CD14-positive monocyte (primary cell): ENCODE results near the gene C9. TPM values are rescaled to one million over a fixed set of nuclear protein-coding genes. Genes with fewer than 3 reads are reported as not detected.

Experiments used
- DNase-seq, 3 donors: peaks; one replicate each; pipeline ENCODE4 v3.0.0-alpha.2; 2011 to 2022
- H2AFZ ChIP-seq: 2 replicates; pipeline ENCODE4 v1.6.0; 2012; ENCODE audit warnings: mild to moderate bottlenecking, low read depth, low read length, inconsistent platforms; ENCODE audit not compliant: insufficient read depth, poor library complexity, severe bottlenecking
- H3K27ac ChIP-seq, 2 donors: 1 replicate in 1 of 2; 2 replicates in 1 of 2; pipeline ENCODE4 v1.5.1; 2012 to 2013; ENCODE audit warnings: low read length in 2 of 2, control low read depth in 1 of 2, inconsistent platforms in 1 of 2, low read depth in 1 of 2, mild to moderate bottlenecking in 1 of 2
- H3K27me3 ChIP-seq, 2 donors: one replicate each; pipeline versions ENCODE4 v1.6.0 to v1.6.1; 2011 to 2013; ENCODE audit warnings: low read length in 2 of 2; ENCODE audit not compliant: control insufficient read depth in 2 of 2, insufficient read depth in 2 of 2
- H3K36me3 ChIP-seq, 2 donors: replicated peaks in 1 of 2; 1 replicate in 1 of 2; 2 replicates in 1 of 2; pipeline versions ENCODE4 v1.5.1 to v1.6.1; 2012 to 2013; ENCODE audit warnings: low read length in 2 of 2, control low read depth in 1 of 2, inconsistent platforms in 1 of 2, mild to moderate bottlenecking in 1 of 2; ENCODE audit not compliant: insufficient read depth in 2 of 2, control insufficient read depth in 1 of 2
- H3K4me1 ChIP-seq, 2 donors: 1 replicate in 1 of 2; 2 replicates in 1 of 2; pipeline versions ENCODE4 v1.5.1 to v1.6.1; 2012 to 2013; ENCODE audit warnings: low read length in 2 of 2, control low read depth in 1 of 2, inconsistent platforms in 1 of 2, mild to moderate bottlenecking in 1 of 2, moderate library complexity in 1 of 2; ENCODE audit not compliant: insufficient read depth in 2 of 2, control insufficient read depth in 1 of 2
- H3K4me2 ChIP-seq: replicated peaks from 2 replicates; pipeline ENCODE3; 2012; ENCODE audit warnings: low read length, moderate library complexity, mild to moderate bottlenecking; ENCODE audit not compliant: poor library complexity, severe bottlenecking; ENCODE audit errors: extremely low read depth
- H3K4me3 ChIP-seq, 3 experiments: fragments of 200-600 bp in 1 of 3; sonication (generic) in 1 of 3; replicated peaks in 1 of 3; 1 replicate in 2 of 3; 2 replicates in 1 of 3; pipeline ENCODE4 v1.5.1; 2011 to 2013; ENCODE audit warnings: low read length in 3 of 3, mild to moderate bottlenecking in 3 of 3, control low read depth in 2 of 3, low read depth in 2 of 3, inconsistent platforms in 1 of 3, moderate library complexity in 1 of 3
- H3K79me2 ChIP-seq: 2 replicates; pipeline ENCODE4 v1.6.0; 2012; ENCODE audit warnings: mild to moderate bottlenecking, control low read depth, inconsistent platforms, low read length, moderate library complexity; ENCODE audit not compliant: insufficient read depth
- H3K9ac ChIP-seq: 2 replicates; pipeline ENCODE4 v1.6.0; 2017; ENCODE audit warnings: low read length, mild to moderate bottlenecking; ENCODE audit not compliant: insufficient read depth, poor library complexity, severe bottlenecking
- H3K9me3 ChIP-seq, 2 donors: replicated peaks in 1 of 2; 1 replicate in 1 of 2; 2 replicates in 1 of 2; pipeline versions ENCODE4 v1.5.1 to v1.6.1; 2012 to 2013; ENCODE audit warnings: low read length in 2 of 2, control low read depth in 1 of 2; ENCODE audit not compliant: control insufficient read depth in 1 of 2, insufficient read depth in 1 of 2
- H4K20me1 ChIP-seq: 2 replicates; pipeline ENCODE4 v1.6.0; 2012; ENCODE audit warnings: mild to moderate bottlenecking, low read length, control low read depth, moderate library complexity; ENCODE audit not compliant: insufficient read depth
- H3K27ac Mint-ChIP-seq, 7 donors: one replicate each; pipeline ENCODE4 v1.8.0; 2020; ENCODE audit warnings: mild to moderate bottlenecking in 7 of 7, mixed read lengths in 7 of 7, moderate library complexity in 6 of 7, inconsistent platforms in 2 of 7
- H3K27me3 Mint-ChIP-seq, 3 donors: one replicate each; pipeline ENCODE4 v1.8.0; 2021 to 2022; ENCODE audit warnings: low read depth in 3 of 3, mild to moderate bottlenecking in 3 of 3, mixed read lengths in 3 of 3, moderate library complexity in 3 of 3, inconsistent platforms in 1 of 3
- H3K36me3 Mint-ChIP-seq, 2 donors: one replicate each; pipeline ENCODE4 v1.8.0; 2020; ENCODE audit warnings: mixed read lengths in 2 of 2, inconsistent platforms in 1 of 2, mild to moderate bottlenecking in 1 of 2
- H3K4me1 Mint-ChIP-seq: one replicate; pipeline ENCODE4 v1.8.0; 2020; ENCODE audit warnings: mild to moderate bottlenecking, mixed read lengths
- H3K4me3 Mint-ChIP-seq, 2 donors: one replicate each; pipeline ENCODE4 v1.8.0; 2020; ENCODE audit warnings: mild to moderate bottlenecking in 2 of 2, mixed read lengths in 2 of 2, moderate library complexity in 1 of 2
- H3K9me3 Mint-ChIP-seq, 7 donors: one replicate each; pipeline ENCODE4 v1.8.0; 2020 to 2022; ENCODE audit warnings: mixed read lengths in 7 of 7, mild to moderate bottlenecking in 6 of 7, moderate library complexity in 6 of 7, inconsistent platforms in 2 of 7
- CTCF ChIP-seq: fragments of 200-600 bp; IDR thresholded peaks from one replicate; pipeline ENCODE4 v1.8.0; 2022; ENCODE audit warnings: antibody characterized with exemption, mild to moderate bottlenecking
- WGBS: methylation state at CpG from one replicate; pipeline ENCODE4 v1.1.5; 2013; ENCODE audit warnings: missing lambda C conversion rate; ENCODE audit not compliant: insufficient coverage; 5-methylcytosine and 5-hydroxymethylcytosine counted together
- intact Hi-C, 2 donors: fragments of 100-400 bp; cut with micrococcal nuclease; formaldehyde crosslinking; loops; one replicate each; pipeline versions ENCODE4 v1.15.0 to v1.15.1; 2023
- polyA plus RNA-seq, 3 donors: library from polyadenylated mRNA; depleted of rRNA in 1 of 3; unstranded in 2 of 3; stranded (reverse) in 1 of 3; fragments of 300-500 nt in 2 of 3; fragments of >200 nt in 1 of 3; fragmentation: Illumina TruSeq in 2 of 3; gene quantifications; 1 replicate in 2 of 3; 2 replicates in 1 of 3; pipeline ENCODE4 v1.2.3, GENCODE V29; 2012 to 2021

C9 gene
- polyA plus RNA-seq, 3 donors, result not detected

- no peak overlapping the region for H3K4me2 ChIP-seq
- no peak overlapping the region for H3K27ac ChIP-seq
- H4K20me1 ChIP-seq, result no peaks in the 10 kb centered on the region
- intact Hi-C loops, result no loop called here
- TF ChIP-seq CTCF, result no peak
- H3K4me1 Mint-ChIP-seq, result no peaks in the 10 kb centered on the region
- DNase-seq, result no peak
- no peaks in the 10 kb centered on the region for H3K4me1 ChIP-seq
- peaks cover 0 to 10% of the 10 kb centered on the region in 2 donors for H3K9me3 ChIP-seq
- H3K36me3 ChIP-seq, result no peaks in the 10 kb centered on the region
- no CpG with 5 or more reads among the region's 2 CpGs for WGBS
- no peaks in the 10 kb centered on the region for H3K27me3 ChIP-seq
- H2AFZ ChIP-seq, result no peak overlapping the region
- H3K79me2 ChIP-seq, result no peaks in the 10 kb centered on the region
- H3K9me3 Mint-ChIP-seq, result peaks cover 3 to 16% (median 9%) of the 10 kb centered on the region in 7 donors
- no peak overlapping the region for H3K9ac ChIP-seq
- peaks cover 0 to 4% (median 0%) of the 10 kb centered on the region in 3 donors for H3K27me3 Mint-ChIP-seq
- no peak overlapping the region for H3K27ac Mint-ChIP-seq
- no peak overlapping the region for H3K4me3 ChIP-seq
- H3K36me3 Mint-ChIP-seq, result peaks cover 0 to 4% of the 10 kb centered on the region in 2 donors
- H3K4me3 Mint-ChIP-seq, result no peak overlapping the region
These were observed 69.6 kb downstream of the C9 start for GRCh38 chr5:39294736-39295135.

GRCh38 chr5:39284552-39284951, 79.7 kb downstream of the C9 start:
- no CpG with 5 or more reads among the region's 5 CpGs for WGBS
- Mint-ChIP-seq H3K27ac (no peak overlapping the region), H3K4me1 (peaks cover 15% of the 10 kb centered on the region), H3K9me3 (peaks cover 6 to 19% (median 10%) of the 10 kb centered on the region in 7 donors), H3K27me3 (no peaks in the 10 kb centered on the region), H3K36me3 (no peaks in the 10 kb centered on the region), H3K4me3 (no peak overlapping the region)
- Histone ChIP-seq H3K4me2 (no peak overlapping the region), H3K27ac (no peak overlapping the region), H4K20me1 (no peaks in the 10 kb centered on the region), H2AFZ (no peak overlapping the region), H3K4me1 (peaks cover 4 to 11% of the 10 kb centered on the region in 2 donors), H3K79me2 (no peaks in the 10 kb centered on the region), H3K9ac (no peak overlapping the region), H3K36me3 (no peaks in the 10 kb centered on the region), H3K4me3 (no peak overlapping the region), H3K27me3 (no peaks in the 10 kb centered on the region), H3K9me3 (no peaks in the 10 kb centered on the region)
- intact Hi-C loops, result loop anchor here (5.0 to 10.0 kb wide), 3 partner anchors 67 to 140 kb away; partner anchors contain the start of gene FYB1 (in 1 of the 2)
- no peak for TF ChIP-seq CTCF
- no peak for DNase-seq
